Measurements from ENCODE around the gene CKS1B.

DNA sequence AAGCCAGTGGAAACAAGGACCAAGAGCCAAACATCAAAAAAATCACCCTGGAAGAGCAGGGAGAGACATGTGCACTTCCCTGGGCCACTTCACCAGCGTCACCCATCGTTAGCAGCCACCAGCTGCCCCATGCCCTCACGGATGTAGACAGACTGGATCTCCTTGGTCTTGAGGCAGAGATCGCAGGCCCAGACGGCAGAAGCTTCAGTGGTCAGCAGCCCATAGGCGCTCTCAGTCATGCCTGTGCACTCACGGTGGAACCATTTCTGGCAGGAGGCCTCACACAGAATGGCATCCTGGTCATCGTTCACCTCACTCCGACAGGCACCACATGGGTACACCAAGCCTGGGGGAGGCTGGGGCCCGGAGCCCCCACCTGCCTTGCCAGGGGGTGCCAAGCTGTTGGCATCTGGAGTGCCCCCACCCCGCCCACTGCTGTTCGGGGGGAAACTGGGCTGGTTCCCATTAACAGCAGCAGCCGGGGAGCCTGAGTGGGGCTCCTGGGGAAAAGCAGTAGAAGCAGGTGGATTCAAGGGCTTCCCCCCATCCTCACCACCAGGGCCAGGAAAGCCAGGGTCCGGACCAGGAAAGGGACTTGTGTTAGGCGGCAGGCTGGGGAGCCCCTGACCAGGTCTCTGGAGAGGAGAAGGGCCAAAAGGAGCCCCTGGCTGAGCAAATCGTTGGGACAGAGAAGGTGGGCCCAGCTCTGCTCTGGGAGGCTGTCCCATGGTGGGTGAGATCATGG, 15.6 kb upstream of the CKS1B start:
- TF ChIP-seq, protein P1, sequence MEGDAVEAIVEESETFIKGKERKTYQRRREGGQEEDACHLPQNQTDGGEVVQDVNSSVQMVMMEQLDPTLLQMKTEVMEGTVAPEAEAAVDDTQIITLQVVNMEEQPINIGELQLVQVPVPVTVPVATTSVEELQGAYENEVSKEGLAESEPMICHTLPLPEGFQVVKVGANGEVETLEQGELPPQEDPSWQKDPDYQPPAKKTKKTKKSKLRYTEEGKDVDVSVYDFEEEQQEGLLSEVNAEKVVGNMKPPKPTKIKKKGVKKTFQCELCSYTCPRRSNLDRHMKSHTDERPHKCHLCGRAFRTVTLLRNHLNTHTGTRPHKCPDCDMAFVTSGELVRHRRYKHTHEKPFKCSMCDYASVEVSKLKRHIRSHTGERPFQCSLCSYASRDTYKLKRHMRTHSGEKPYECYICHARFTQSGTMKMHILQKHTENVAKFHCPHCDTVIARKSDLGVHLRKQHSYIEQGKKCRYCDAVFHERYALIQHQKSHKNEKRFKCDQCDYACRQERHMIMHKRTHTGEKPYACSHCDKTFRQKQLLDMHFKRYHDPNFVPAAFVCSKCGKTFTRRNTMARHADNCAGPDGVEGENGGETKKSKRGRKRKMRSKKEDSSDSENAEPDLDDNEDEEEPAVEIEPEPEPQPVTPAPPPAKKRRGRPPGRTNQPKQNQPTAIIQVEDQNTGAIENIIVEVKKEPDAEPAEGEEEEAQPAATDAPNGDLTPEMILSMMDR (IDR thresholded peaks at IDR 0.05; ENCODE audit: low read depth, low read length): no peak
- no peak for TF ChIP-seq EZH2phosphoT487 (IDR thresholded peaks at IDR 0.05; ENCODE audit: low read depth)
